ENCODE data around the gene DLG5. TPM values are rescaled to one million over a fixed set of nuclear protein-coding genes. Genes with fewer than 3 reads are reported as not detected.

The DLG5 gene
- total RNA-seq, 1 donor from 2014 or later: 9.3 TPM

DNA sequence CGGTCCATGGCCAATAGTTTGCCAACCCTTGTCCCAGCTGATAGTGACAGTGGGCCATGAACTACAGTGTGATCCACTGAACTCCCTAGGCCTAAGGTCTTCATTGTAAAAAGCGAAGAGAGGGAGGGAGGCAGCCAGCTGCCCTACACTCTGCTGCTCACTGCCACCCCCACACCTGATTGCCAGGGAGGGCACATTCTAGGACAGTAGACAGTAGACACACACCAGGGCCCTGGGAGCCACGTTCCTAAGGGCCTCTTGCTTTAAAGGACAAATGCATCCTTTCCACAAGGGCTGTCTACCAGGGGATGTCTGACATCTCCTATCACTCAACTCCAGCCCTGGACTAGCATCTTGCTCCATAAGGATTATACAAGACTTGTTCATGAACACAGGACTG lies 122.2 kb downstream of the DLG5 start:
- DNase-seq (ENCODE audit: low spot score) (no peak), ATAC-seq (no peak)

DNA sequence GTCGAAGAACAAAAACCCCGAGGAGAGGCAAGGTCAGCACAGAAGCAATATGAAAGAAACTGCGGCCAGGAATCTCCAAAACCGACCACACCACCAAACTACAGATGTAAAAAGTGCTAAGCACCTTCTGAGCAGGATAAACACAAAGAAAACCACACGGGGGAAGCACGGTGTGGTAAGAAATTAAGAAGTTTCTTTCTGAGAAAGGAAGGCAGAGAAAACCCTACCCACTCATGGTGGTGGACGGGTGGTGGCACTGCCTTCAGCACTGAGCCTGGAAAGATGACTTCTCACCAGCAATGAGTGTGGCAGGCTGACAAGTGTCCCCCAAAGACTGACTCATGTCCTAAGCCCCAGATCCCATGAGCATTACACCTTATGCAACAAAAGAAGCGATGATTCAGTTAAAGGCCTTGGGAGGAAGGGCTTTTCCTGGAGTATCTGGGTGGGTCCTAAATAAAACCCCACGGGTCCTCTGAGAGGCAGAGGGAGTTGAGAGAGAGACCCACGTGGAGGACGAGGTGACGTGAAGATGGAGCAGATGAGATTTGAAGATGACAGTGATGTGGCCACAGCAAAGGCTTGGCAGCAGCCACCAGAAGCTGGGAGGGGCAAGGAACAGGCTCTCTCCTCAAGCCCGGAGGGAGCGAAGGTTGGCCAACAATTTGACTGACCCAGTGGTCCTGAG lies 124.9 kb downstream of the DLG5 start:
- ATAC-seq: no peak
- DNase-seq (ENCODE audit: low spot score): no peak

DNA sequence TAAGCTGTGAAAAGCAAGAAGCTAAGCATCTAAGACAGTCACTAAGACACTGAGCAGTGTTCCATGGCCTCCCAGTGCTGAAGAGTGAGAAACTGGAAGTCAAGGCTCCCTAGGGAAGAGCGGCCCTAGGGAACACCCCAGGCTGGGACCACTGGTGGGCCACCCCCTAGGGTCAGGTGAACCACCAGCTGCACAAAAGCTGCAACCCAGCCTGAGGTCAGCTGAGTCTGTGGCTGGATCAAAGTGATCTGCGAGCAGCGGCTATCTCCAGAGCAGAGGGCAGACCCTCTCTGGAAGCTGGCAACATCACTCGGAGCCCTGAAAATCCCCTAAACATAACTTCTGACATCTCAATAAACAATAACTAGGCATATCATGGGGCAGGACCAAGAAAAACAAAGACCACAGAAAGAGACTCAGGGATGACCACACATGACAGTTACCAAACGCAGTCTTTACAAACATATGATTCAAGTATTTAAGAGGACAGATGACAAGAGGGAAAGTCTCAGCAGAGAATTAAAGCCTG lies 125.8 kb downstream of the DLG5 start:
- DNase-seq (ENCODE audit: low spot score) (no peak), ATAC-seq (no peak)

DNA sequence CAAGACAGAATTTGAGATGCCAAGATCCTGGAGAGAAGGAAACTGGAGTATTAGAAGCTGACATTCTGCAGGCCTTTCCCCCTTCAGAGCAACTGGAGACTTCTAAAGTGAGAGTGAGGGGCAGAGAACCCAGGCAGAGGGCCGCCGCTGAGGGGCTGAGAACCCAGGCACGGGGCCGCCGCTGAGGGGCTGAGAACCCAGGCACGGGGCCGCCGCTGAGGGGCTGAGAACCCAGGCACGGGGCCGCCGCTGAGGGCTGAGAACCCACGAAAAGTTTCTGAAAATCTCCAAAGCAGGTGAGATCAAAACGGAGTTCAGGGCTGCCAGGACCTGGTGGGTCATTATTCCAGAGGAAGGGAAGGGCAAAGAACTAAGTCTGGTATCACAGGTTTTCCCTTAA lies 126.2 kb downstream of the DLG5 start:
- ATAC-seq (no peak), DNase-seq (ENCODE audit: low spot score) (no peak)

DNA sequence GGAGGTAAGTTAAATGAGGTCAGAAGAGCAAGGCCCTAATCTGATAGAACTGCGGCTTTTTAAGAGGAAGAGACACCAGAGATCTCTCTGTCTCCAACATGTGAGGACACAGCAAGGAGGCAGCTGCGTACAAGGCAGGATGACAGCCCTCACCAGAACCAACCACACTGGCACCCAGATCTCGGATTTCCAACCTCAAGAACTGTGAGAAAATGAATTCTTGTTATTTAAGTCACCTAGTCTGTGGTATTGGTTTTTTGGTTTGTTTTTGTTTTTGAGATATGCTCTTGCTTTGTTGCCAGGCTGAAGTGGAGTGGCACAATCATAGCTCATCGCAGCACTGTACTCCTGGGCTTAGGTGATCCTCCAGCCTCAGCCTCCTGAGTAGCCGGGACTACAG lies 127.2 kb downstream of the DLG5 start:
- DNase-seq (ENCODE audit: low spot score) (no peak), ATAC-seq (no peak)

DNA sequence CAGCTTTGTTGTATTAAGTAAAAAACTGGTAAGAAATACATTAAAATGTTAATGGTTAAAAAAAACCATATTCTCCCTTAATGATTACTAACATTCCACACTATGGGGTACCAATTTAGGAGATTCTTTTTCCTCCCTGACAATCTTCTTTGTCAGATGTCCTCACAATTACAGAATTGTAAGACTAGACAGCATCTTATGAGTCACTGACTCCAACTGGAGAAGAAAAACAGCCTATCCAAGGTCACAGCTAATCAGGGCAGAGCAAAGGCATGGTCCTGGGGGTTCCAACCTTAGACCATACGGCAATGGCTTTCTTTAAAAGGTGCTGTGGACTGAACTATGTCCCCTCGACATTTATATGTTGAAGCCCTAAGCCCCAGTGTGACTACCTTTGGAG lies 127.6 kb downstream of the DLG5 start:
- ATAC-seq (no peak), DNase-seq (ENCODE audit: low spot score) (no peak)

DNA sequence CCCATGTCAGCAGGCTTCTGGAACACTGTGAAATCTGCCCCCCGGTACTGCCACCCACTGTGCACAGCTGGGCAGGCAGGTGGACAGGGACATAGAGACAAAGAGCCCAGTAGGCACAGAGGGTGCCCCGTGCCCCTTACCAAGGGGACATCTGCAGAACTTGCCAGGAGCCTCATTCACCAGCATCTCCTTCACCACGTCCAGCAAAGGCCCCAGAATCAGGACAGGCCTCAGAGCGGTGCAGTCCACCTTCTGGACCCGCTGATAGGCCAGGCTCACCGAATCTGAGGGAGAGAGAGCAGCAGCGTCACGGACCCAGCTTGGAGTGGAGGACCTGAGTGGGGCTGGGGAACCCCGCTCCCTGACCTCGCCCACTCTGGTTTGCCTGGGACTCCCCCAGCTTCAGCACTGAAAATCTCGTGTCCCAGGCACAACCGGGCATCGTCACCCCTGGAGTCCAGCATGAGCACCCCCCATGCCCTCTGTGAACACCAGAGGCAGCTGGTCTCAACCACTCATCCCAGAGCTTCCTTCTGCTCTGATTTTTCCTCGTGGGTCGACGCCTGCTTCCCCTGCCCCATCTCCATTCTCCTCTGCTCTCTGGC lies 130.1 kb downstream of the DLG5 start:
- DNase-seq (ENCODE audit: low spot score) (no peak), ATAC-seq (no peak)

DNA sequence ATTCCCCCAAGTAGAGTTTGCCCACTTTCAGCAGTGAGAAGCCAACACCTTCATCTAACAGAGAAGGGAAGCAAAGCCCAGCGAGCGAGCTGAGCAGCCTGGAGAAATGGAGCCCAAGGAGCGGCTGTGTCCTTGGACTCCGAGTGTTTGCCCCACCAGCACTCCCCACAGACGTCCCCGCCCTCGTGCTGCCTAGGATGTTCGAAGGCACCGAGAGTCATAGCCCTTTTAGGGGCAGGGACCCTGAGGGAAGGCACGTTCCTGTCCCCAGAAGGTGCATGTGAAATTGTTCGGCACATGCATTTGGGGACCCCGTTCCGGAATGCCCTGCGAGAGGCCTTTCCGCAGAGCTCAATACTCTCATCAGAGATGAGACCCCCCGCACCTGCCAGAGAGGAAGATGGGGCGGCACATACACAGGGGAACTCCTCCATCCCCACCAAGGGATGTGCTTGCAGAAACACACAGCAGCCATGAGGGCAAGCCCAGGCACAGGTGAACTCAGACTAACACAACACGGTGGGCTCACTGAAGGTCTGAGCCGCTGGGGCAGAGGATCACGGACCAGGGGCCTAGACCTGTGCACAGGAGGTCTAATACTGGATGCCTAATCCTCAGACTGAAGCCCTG lies 131.0 kb downstream of the DLG5 start:
- DNase-seq (ENCODE audit: low spot score) (no peak), ATAC-seq (no peak)

DNA sequence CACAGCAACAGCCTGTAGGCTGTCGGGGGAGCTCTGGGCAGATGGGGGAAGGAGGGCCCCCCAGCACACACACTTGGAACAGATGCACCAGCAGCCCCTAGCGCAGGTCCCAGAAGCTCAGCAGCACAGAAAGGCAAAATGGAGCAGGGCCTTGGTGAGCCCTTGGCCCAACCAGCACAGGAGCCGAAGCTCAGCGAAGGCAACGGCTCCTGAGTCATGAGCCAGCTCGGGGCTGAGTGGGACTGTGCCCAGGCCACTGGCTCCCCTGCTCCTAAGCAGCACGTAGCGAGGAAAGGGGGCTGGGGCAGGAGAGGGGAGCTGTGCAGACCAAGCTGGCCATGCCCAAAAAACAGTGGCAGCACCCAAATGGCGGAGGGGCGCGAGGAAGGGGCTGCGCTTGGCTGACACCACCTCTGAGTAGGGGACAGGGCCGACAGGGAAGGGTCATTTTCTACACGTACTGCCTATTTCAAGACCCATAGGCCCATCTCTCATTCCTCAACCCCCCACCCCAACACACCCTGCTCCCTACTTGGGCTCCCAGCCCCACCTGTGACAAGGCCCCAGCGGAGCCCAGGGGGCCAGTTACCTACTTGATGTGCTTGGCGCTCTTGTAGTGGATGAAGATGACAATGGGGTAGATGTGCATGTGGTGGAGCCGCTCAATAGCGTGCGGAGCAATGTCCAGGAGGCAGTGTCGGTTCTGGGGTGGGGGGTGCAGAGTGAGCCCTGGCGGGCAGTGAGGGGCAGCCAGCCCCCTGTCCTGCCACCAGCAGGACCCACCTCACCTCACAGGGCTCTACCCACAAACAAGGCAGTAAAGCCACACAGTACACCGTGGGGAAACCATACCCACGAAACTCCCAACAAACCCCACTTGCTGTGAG lies 132.1 kb downstream of the DLG5 start:
- ATAC-seq (no peak), DNase-seq (ENCODE audit: low spot score) (no peak)

DNA sequence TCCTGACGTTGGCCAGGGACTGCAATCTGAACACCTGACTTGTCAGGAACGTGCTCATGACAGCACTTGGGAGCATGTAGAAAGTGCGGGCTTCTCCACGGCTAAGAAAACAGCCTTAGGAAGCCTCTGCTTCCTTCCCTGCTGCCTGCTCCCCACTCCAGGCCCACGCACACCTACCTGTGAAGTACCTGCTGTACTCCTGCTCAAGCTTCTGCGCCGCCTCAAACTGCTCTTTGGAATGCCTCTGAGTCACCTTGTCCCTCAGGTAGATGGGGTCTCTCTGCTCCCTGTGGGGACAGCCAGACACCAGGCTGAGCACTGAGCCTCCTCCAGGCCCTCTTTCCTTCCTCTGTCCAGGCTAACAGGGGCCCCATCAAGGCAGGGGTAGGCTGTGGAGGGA lies 132.7 kb downstream of the DLG5 start:
- DNase-seq (ENCODE audit: low spot score) (no peak), ATAC-seq (no peak)

DNA sequence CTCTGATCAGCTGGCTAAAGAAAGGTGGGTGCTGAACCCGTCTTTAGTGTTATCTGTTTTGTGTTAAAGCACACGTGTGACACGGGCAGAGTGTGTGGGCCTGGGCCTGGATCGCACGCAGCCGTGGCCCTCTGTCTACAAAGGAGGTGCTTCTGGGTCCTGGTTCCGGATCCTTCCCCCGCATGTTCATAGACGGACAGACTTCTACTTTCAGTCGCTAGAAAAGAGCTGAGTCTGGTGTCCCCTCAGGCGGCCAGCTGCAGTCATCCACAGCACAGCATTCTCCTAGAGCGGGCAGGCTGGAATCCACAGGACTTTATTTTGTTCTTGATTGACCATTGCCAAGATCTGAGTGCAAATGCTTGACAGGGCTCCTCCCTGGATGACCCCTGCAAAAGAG lies 134.4 kb downstream of the DLG5 start:
- no peak for ATAC-seq
- DNase-seq (ENCODE audit: low spot score): no peak

DNA sequence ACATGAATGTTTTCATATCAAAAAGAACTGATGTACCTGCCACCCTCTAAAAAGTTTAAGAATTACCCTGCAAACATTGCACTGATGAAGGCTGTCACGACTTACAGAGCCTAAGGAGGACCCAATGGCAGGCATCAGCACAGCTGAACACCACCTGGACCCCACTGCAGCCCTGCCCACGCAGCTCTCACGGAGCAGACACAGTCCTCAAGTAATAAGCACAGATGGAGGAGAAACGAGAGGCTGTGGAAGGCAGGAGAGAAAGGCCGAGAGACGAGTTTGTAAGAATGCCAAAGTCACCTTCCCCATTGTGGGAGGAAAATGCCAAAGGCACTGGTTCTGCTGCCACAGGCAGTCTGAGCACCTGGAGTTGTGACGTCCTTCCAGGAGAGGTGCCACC lies 135.0 kb downstream of the DLG5 start:
- DNase-seq (ENCODE audit: low spot score): no peak
- ATAC-seq: no peak

DNA sequence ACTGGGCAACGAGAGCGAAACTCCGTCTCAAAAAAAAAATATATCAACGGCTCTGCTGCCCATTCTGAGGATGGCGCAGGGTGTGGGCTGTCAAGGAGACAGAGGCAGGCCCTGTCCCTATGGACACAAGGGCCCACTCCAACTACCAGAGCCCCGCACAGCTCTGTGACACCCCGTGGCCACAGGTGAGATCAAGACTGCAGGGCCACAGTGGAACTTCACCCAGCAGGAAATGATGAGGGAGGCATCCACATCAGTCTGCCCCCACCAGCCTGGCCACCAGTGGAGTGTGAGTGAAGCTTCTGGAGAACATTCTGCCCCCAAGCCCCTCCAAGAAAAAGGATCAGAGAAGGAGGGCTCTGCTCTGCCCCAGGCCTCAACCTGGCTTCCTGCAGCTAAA lies 136.7 kb downstream of the DLG5 start:
- DNase-seq (ENCODE audit: low spot score): no peak
- ATAC-seq: no peak

DNA sequence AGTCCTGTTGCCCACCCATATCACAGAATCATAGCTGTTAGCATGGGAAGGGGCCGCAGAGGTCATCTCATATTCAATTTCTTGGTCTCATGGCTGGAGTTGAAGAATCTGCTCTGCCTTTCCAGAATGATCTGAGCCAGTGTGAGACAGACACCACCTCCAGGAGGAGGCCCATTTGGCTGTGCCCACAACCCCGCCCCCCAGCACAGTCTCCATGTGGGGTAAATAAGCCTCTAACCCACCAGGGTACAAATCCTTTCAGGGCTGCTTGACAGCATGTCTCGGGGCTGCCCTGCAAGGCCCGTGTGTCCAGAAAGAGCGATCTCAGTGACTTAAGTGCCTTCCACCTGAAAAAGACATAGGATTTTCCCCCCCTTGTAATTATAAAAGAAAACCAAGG lies 137.5 kb downstream of the DLG5 start:
- DNase-seq (ENCODE audit: low spot score) (no peak), ATAC-seq (no peak)

DNA sequence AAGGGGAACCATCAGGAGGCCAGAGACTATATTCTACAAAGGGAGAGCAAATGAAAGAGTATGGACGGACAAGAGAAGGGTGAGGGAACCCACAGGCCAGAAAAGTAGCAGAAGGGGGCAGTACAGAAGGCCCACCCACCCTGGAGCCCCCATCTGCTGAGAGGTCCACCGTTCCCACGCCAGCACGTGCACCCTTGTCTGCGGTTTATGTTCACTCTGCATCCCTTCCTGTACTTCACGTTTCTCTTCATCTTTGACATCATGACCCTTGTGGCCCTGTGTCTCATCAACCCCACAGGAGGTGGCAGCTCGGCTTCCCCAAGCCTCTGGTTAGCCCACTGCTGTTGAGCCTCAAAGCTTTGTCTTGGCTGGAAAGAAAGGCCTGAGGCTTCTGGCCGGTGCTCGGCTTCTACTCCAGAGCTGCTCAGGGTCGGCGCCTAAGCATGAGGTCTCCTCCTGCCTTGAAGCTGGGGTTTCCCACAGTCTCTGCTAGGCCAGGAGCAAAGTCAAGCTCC lies 138.0 kb downstream of the DLG5 start:
- DNase-seq (ENCODE audit: low spot score) (no peak), ATAC-seq (no peak)

DNA sequence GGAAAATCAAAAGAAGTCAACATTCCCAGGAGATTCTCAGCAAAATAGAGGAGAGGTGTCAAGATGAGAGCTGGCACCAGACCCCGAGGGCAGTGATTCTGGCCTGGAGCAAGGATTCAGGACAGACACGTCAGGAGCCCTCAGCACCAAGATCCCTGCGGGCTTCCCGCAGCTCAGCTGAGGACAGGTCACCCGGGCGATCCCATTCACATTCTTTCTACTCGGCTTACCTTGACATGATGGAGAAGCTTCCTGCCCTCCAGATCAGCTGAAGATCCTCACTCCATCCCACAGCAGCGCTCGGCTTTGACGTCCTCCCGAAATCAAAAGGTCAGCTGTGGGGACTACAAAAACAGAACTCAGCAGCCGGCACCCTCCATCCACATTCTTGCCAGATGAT lies 139.1 kb downstream of the DLG5 start:
- ATAC-seq (no peak), DNase-seq (ENCODE audit: low spot score) (no peak)

DNA sequence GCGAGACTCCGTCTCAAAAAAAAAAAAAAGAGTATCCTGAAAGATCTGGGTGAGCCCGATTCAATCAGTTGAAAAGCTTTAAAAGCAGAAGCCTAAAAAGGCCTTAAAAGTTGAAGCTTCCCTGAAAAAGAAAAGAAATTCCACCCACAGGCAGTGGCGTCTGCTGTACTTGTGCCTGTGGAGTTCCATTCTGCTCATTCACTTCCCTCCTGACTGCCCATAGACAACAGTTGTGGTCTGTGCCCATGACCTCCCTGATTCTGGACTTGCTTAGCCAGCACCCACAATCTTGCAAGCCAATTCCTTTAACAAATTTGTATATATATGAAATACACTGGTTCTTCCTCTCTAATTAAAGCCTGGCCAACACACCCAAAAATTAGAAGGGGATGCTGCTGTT lies 141.7 kb downstream of the DLG5 start:
- ATAC-seq (no peak), DNase-seq (ENCODE audit: low spot score) (no peak)

DNA sequence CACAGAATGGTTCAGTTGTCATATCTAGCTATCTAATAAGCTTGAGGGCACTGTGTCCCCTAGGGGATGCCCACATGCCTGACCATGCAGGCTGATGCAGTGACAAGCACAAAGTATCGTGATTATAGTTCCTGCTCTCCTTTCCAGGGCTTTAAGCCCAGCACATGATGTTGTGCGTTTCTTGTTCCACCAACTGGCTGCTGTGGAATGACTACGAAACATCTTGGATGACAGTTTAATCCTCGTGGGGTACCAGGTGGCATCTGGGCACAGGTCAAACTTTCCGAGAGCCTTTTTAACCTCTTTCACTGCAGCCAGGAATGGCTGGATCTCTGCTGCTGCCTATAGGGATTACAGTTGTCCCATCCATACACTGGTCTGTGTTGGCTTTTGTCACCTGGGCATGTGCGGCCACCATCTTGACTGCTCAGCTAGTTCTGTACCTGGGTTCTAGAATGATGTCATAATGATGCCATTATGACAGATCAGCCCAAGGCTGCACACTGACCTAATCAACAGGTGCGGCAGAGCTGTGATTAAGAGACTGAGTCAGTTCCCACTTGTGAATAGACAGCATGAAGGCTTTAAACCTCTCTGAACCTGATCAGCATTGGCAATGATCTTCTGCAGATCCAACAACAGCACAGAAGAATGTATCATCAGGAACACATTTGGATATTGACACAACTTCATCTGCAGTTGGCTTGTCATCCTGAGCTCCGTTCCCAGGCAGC lies 144.1 kb downstream of the DLG5 start:
- DNase-seq (ENCODE audit: low spot score): no peak
- ATAC-seq: no peak

DNA sequence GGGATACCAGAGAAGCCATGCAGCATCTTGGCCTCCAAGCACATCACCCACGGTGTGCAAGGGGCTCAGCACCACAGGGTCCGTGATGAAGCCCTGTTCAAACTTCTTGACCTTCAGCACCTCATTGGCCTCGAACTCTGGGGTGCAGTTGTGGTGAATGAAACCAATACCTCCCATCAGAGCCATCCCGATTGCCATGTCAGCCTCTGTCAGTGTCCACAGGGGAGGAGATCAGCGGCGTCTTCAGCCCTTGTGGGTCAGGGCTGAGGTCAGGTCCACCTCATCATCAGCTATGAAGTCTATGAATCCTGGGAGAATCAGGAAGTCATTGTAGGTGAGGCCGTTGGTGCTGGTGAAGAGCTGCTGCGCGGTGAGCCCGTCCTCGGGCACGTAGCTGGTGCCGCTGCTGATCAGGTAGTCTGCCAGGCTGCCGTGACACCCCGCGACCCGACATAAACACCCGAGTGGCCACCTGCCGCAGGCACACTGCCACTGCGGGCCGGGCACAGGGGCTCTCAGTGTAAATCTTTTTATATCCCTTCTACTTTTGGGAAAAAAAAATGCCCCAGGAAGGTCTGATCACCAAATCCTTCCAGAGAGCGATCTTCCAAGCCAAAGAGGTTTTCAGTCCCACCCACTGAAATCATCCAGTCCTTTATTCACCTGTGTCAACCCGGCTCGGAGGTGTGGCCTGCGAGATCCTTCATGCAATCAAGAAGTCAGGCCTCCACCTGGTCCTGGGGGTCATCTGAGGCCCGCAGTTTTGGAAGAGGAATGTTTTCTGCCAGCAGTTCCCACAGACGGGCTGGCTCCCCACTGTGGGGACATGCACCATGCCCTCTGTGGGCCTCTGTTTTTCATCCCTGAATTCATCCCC lies 144.9 kb downstream of the DLG5 start:
- ATAC-seq (no peak), DNase-seq (ENCODE audit: low spot score) (no peak)

DNA sequence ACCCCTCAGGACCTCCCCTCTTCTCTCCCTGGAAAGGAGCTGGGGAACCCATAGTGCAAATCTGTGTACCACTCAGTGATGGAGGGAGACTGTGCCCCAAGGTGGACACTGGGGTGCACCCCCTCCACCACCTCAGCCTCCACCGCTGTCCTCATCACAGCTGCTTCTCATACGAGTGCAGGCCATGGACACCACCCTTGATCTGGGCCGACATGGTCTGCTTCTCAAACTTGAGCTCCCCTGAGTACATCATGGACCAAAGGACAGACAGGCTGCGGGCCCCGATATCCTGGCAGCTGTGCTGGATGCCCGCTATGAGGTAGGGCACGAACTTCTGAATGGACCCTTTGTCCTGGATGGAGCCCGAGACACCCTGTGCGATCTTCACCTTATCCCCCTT lies 146.4 kb downstream of the DLG5 start:
- DNase-seq (ENCODE audit: low spot score) (no peak), ATAC-seq (no peak)

Data from left lobe of liver (tissue), 2 donors.